Ishikawa (cell line): Measurements from ENCODE around the gene KCTD13.

Source experiments
- CEBPB ChIP-seq: IDR thresholded peaks from 2 replicates; pipeline ENCODE4 v1.6.1; 2012
- CREB1 ChIP-seq: IDR thresholded peaks from 2 replicates; pipeline ENCODE4 v1.6.1; 2012; ENCODE audit warnings: low read depth
- EGR1 ChIP-seq: IDR thresholded peaks from 2 replicates; pipeline ENCODE4 v1.6.1; 2012
- EP300 ChIP-seq: IDR thresholded peaks from 2 replicates; pipeline ENCODE4 v1.6.1; 2012; ENCODE audit warnings: borderline replicate concordance
- TF ChIP-seq, protein P1 (sequence below): IDR thresholded peaks from 2 replicates; pipeline ENCODE4 v1.6.1; 2012

DNA sequence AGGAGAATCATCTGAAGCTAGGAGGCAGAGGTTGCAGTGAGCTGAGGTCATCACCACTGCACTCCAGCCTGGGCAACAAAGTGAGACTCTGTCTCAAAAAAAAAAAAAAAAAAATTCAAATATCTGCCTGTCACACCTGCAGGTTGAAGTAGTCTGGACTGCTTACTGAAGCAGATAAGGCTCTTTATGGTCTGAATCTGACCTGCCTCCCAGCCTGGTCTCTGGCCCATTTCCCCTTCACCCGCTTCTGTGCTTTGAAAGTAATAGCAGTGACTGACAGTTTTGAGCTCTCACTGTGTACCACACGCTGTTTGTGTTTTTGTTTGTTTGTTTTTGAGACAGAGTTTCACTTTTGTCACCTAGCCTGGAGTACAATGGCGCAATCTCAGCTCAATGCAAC is 32.5 kb downstream of the KCTD13 start:
- no peak for TF ChIP-seq CREB1
- TF ChIP-seq EGR1: no peak
- TF ChIP-seq EP300: no peak
- no peak for TF ChIP-seq CEBPB
- TF ChIP-seq, protein P1, sequence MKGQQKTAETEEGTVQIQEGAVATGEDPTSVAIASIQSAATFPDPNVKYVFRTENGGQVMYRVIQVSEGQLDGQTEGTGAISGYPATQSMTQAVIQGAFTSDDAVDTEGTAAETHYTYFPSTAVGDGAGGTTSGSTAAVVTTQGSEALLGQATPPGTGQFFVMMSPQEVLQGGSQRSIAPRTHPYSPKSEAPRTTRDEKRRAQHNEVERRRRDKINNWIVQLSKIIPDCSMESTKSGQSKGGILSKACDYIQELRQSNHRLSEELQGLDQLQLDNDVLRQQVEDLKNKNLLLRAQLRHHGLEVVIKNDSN: no peak
